Right lobe of liver (tissue), 4 donors: ENCODE results near the gene CSF1R.

Source experiments
- CTCF ChIP-seq, 4 donors: fragments of 200-600 bp in 3 of 4; fragments of 450-650 bp in 1 of 4; IDR thresholded peaks; one replicate each; pipeline versions ENCODE4 v1.5.1 to v1.8.0; 2016 to 2022; ENCODE audit warnings: antibody characterized with exemption in 4 of 4, mild to moderate bottlenecking in 2 of 4
- POLR2A ChIP-seq: fragments of 450-650 bp; IDR thresholded peaks from one replicate; pipeline ENCODE4 v1.6.1; 2017; ENCODE audit warnings: antibody characterized with exemption, mild to moderate bottlenecking
- donor health status: DM: no; HTN: no; CAD: no.
- donor health status: DM: no; HTN: no; CAD: no.
- donor health status: DM: no; HTN: yes; CAD: no.

GRCh38 chr5:150035139-150035895 is 51.0 kb downstream of the CSF1R start:
- TF ChIP-seq CTCF (IDR thresholded peaks at IDR 0.05) = no peak
- TF ChIP-seq POLR2A = no peak
